ENCODE results near the gene CTNND2.

Gene CTNND2

GRCh38 chr5:11298877-11299276 lies 605.4 kb downstream of the CTNND2 start:
- no peak for DNase-seq

GRCh38 chr5:11293523-11293922 lies 610.7 kb downstream of the CTNND2 start:
- no peak for DNase-seq

GRCh38 chr5:11292648-11293356 lies 611.4 kb downstream of the CTNND2 start:
- no peak for DNase-seq

GRCh38 chr5:11289733-11290132 lies 614.5 kb downstream of the CTNND2 start:
- no peak for DNase-seq

GRCh38 chr5:11289208-11289607 lies 615.0 kb downstream of the CTNND2 start:
- no peak for DNase-seq

GRCh38 chr5:11281842-11282241 lies 622.4 kb downstream of the CTNND2 start:
- no peak for DNase-seq

- no peak for DNase-seq
These were observed 626.9 kb downstream of the CTNND2 start for GRCh38 chr5:11277323-11277722.

- DNase-seq = no peak
These were observed 630.9 kb downstream of the CTNND2 start for GRCh38 chr5:11273180-11273903.

- no peak for DNase-seq
These were observed 634.7 kb downstream of the CTNND2 start for GRCh38 chr5:11269515-11269914.

- DNase-seq = no peak
These were observed 635.4 kb downstream of the CTNND2 start for GRCh38 chr5:11268891-11269290.

- no peak for DNase-seq
These were observed 637.9 kb downstream of the CTNND2 start for GRCh38 chr5:11266331-11266730.

- DNase-seq = no peak
These were observed 643.0 kb downstream of the CTNND2 start for GRCh38 chr5:11261241-11261640.

- no peak for DNase-seq
These were observed 646.2 kb downstream of the CTNND2 start for GRCh38 chr5:11258001-11258400.

GRCh38 chr5:11252523-11252922 lies 651.7 kb downstream of the CTNND2 start:
- no peak for DNase-seq

- DNase-seq = no peak
These were observed 652.2 kb downstream of the CTNND2 start for GRCh38 chr5:11252075-11252474.

GRCh38 chr5:11251247-11251646 lies 653.0 kb downstream of the CTNND2 start:
- DNase-seq = no peak

GRCh38 chr5:11248966-11249365 lies 655.3 kb downstream of the CTNND2 start:
- DNase-seq = no peak

GRCh38 chr5:11247224-11247623 lies 657.0 kb downstream of the CTNND2 start:
- no peak for DNase-seq

GRCh38 chr5:11240293-11241190 lies 663.7 kb downstream of the CTNND2 start:
- no peak for DNase-seq

- no peak for DNase-seq
These were observed 664.8 kb downstream of the CTNND2 start for GRCh38 chr5:11239261-11240015.

- DNase-seq = peak; percentile 84
These were observed 669.7 kb downstream of the CTNND2 start for GRCh38 chr5:11234501-11234911.

- DNase-seq = no peak
These were observed 673.4 kb downstream of the CTNND2 start for GRCh38 chr5:11230890-11231289.

- DNase-seq = no peak
These were observed 677.2 kb downstream of the CTNND2 start for GRCh38 chr5:11227064-11227463.

All from MV-4-11 (cell line).